AG09319 (cell line): ENCODE data around the gene TNK2.

Experiments used
- DNase-seq: peaks from one replicate; pipeline ENCODE4 v3.0.0-alpha.2; 2010; ENCODE audit warnings: low read depth; ENCODE audit errors: extremely low read depth
- TF ChIP-seq, protein P1 (sequence below): IDR thresholded peaks from 2 replicates; pipeline ENCODE4 v1.5.1; 2011; ENCODE audit warnings: low read depth, mild to moderate bottlenecking, inconsistent platforms, low read length, moderate library complexity

The TNK2 gene

GRCh38 chr3:195900436-195901355, 7.7 kb downstream of the TNK2 start:
- TF ChIP-seq, protein P1, sequence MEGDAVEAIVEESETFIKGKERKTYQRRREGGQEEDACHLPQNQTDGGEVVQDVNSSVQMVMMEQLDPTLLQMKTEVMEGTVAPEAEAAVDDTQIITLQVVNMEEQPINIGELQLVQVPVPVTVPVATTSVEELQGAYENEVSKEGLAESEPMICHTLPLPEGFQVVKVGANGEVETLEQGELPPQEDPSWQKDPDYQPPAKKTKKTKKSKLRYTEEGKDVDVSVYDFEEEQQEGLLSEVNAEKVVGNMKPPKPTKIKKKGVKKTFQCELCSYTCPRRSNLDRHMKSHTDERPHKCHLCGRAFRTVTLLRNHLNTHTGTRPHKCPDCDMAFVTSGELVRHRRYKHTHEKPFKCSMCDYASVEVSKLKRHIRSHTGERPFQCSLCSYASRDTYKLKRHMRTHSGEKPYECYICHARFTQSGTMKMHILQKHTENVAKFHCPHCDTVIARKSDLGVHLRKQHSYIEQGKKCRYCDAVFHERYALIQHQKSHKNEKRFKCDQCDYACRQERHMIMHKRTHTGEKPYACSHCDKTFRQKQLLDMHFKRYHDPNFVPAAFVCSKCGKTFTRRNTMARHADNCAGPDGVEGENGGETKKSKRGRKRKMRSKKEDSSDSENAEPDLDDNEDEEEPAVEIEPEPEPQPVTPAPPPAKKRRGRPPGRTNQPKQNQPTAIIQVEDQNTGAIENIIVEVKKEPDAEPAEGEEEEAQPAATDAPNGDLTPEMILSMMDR = no peak
- DNase-seq = no peak

DNA sequence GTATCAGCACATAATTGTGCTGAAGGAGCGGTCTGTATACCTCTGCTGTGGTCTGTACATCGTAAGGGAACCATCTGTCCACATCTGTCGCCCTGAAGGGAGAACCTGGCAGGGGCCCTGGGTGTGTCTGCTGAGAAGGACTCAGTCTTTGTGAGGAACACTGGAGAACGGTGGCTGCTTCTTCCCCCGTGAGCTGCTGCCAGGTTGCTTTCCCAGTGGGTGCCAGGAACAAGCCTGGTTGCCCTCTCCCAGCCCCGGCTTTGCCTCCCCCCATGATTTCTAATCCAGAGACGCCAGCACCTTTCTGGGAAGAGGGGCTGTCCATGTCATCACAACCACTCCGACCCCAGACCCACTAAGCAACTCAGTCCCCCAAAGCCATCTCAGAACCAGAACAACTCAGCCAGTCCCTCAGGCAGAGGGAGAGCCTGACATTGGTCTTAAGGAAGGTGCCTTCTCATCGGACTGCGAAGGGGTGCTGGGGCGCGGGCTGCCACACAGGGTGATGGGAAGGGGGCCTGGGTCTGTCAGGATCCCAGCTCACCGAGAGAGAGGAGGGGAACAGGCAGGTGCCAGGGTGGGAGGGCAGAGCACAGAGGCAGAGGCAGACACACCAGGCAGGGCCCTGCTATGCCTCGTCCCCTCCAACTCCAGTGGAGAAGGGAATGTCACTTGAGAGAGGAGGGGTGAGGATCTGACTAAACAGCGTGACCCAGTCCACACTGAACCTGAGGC, 8.5 kb downstream of the TNK2 start:
- DNase-seq = no peak

DNA sequence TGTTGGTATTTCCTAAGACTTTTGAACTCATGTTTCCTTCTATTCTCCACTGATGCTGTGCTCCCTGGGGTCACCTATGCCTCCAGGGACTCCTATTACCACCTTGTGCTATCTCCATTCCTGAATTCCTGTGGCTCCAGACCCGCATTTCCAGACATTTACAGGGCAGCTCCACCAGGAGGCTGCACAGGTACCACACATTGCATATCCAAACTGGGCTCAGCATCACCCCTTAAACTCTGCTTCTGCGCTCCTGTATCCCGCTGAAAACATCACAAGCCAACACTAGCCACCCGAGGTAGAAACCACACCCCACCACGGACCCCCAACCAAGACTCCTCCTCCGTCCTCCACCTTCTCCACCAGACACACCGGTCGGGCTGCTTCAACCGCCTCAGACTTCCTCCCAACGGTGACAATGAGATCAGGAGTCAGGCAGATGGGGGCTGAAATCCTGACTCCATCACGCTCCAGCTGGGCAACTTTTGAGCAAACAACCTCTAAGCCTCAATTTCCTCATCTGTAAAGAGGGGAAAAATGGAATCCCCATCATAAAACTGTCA, 10.4 kb downstream of the TNK2 start:
- DNase-seq = no peak
- TF ChIP-seq, protein P1 = no peak

More for the DNA sequence above, 8.5 kb downstream of the TNK2 start:
- TF ChIP-seq, protein P1 = no peak

DNA sequence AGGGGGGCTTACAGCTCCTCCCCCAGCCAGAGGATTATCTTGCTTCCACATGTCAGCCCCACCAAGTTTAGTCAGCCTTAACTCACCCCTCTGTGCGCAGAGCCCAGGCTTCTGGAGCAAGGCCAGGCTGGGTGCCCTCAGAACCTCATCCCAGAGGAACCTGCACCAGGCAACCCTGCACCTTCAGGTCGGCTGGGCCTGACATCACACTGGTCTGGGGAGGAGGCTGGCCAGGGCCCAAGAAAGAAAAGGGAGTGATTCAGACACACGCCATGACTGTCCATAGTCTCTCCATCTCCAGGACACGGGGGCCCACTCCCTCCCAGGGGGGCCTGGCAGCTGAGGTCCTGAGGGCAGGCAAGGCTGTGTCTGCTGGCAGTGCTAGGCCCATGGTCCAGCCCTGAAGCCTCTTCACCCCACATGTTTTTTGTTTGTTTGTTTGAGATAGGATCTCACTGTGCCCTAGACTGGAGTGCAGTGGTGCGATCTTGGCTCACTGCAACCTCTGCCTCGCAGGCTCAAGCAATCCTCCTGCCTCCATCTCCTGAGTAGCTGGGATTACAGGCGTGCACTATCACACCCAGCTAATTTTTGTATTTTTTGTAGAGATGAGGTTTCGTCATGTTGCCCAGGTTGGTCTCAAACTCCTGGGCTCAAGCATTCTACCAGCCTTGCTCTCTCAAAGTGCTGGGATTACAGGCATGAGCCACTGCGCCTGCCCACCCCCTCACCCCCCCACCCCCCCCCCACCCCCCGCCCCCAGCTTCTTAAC, 11.1 kb downstream of the TNK2 start:
- DNase-seq = no peak
- TF ChIP-seq, protein P1 = no peak

DNA sequence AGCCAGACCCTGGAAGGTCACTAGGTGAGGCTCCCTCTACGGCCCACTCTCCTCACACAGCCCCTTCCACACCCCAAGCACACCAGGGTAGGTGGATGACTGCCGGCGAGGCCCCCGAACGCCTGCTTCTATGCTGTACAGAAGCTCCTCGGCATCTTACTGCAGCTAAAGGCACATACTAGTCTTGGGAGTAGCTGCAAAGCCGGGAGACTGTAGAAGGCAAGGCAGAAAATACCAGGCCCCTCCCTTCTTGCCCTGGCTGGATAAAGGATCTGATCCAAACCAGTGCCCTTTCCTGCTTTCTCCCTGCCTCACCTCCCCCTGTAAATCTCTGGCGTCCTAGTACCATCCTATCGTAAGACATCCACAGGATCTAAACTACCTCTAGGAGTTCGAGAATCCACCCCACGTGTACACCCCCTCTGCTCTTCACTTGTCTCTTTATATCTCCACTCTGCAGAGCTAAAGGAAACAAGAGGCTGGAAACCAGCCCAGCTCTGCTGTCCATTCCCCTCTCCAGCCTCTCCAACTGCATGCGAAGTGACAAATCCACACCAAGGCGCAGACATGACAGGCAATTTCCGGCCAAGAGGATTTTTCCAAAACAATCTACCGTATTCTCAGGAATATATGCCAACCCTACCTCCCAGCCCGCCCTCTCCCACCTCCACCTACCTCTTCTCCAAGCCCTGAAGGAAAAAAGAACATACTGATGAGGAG, 11.8 kb downstream of the TNK2 start:
- no peak for DNase-seq
- TF ChIP-seq, protein P1 = no peak

GRCh38 chr3:195895861-195896360, 12.4 kb downstream of the TNK2 start:
- no peak for DNase-seq
- TF ChIP-seq, protein P1 = no peak
